ENCODE results near the gene ARSG.

DNA sequence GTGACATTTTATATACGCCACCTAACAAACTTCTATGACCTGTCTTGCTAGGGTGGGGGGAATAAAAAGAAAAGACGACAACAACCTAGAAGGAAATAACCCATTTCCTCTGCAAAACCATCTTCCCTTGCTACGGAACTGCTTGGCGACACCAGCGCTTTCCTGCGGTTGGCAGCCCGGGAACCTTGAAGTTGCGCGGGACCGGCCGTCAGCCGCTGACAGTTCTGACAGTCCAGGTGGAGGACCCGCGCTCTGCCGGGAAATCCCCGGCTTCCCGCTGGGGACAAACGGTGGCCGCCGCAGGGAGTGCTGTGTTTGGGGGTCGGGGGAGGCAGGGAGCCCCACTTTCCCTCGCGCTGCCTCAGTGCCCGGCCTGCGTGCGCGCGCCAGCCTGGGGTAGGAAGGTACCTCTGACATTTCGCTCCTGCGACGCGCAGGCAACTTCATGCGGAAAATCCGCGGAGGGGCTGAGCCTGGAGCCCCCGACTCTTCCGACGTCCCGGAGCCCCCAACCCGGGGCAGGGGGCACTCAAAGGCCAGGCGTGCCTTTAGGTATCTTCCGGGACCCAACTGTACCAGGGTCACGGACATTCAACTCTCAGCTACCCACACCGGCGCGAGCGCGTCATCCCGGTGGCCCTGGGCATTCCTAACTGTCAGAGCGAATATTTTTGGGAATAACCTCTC lies 884 bp upstream of the ARSG start:
- no peak for TF ChIP-seq CTCF (IDR thresholded peaks at IDR 0.05)
- no peak for TF ChIP-seq EZH2 (IDR thresholded peaks at IDR 0.05; ENCODE audit: borderline replicate concordance, insufficient read depth, low read depth, low read length, poor library complexity, severe bottlenecking)

Measured in B cell (primary cell).